ENCODE results near the gene STAT4. TPM values are rescaled to one million over a fixed set of nuclear protein-coding genes. Genes with fewer than 3 reads are reported as not detected.

The STAT4 gene
- total RNA-seq, 2 donors from 2014 or later, result 3.2 to 8.8 TPM

DNA sequence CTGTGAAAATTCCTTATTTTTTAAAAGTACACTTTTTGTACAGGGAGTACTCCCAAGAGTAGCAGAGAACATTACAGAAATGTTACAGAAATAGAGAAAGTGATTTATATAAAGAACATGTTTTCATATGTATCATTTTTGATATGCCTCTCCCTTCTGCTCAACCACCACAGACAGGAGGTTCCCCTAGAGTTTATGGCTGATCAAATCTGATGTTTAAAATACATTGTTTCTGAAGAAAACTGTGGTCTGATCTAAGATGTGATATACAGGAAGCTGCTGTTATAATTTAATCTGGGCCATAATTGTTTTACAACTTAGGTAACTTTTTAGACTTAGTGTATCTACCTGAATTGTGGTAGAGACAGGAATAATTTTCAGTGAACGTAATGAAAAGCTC, 37.0 kb downstream of the STAT4 start:
- Histone ChIP-seq H3K4me1 (ENCODE audit: control insufficient read depth, insufficient read depth, low read length) (no peaks in the 10 kb centered on the region), H3K4me3 (ENCODE audit: low read length) (no peak overlapping the region), H3K27ac (ENCODE audit: low read depth, low read length) (no peak overlapping the region), H3K36me3 (ENCODE audit: control insufficient read depth, insufficient read depth, low read length) (no peaks in the 10 kb centered on the region), H3K9ac (ENCODE audit: extremely low read depth, low read length, poor library complexity, severe bottlenecking) (no peak overlapping the region), H3K27me3 (ENCODE audit: control insufficient read depth, insufficient read depth, low read length, poor library complexity, severe bottlenecking) (no peaks in the 10 kb centered on the region), H3K9me3 (ENCODE audit: control insufficient read depth, low read length) (no peaks in the 10 kb centered on the region)
- no peaks in the 10 kb centered on the region for H3K36me3 Mint-ChIP-seq (ENCODE audit: low read depth)
- WGBS, 2 experiments (ENCODE audit: insufficient coverage in 1 of 2, insufficient read length in 1 of 2), result 100% methylated on average over 1 of the region's 1 CpG; no CpG with 5 or more reads in 1 of the 2 experiments
- no peaks in the 10 kb centered on the region for H3K27me3 Mint-ChIP-seq (ENCODE audit: insufficient read depth)
- peaks cover 3% of the 10 kb centered on the region for H3K4me1 Mint-ChIP-seq
- DNase-seq, result no peak
- TF ChIP-seq, protein P1, sequence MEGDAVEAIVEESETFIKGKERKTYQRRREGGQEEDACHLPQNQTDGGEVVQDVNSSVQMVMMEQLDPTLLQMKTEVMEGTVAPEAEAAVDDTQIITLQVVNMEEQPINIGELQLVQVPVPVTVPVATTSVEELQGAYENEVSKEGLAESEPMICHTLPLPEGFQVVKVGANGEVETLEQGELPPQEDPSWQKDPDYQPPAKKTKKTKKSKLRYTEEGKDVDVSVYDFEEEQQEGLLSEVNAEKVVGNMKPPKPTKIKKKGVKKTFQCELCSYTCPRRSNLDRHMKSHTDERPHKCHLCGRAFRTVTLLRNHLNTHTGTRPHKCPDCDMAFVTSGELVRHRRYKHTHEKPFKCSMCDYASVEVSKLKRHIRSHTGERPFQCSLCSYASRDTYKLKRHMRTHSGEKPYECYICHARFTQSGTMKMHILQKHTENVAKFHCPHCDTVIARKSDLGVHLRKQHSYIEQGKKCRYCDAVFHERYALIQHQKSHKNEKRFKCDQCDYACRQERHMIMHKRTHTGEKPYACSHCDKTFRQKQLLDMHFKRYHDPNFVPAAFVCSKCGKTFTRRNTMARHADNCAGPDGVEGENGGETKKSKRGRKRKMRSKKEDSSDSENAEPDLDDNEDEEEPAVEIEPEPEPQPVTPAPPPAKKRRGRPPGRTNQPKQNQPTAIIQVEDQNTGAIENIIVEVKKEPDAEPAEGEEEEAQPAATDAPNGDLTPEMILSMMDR (conservative IDR thresholded peaks at IDR 0.05), result no peak
- H3K9me3 Mint-ChIP-seq, result no peaks in the 10 kb centered on the region
- no peak overlapping the region for H3K27ac Mint-ChIP-seq
- no peak overlapping the region for H3K4me3 Mint-ChIP-seq

DNA sequence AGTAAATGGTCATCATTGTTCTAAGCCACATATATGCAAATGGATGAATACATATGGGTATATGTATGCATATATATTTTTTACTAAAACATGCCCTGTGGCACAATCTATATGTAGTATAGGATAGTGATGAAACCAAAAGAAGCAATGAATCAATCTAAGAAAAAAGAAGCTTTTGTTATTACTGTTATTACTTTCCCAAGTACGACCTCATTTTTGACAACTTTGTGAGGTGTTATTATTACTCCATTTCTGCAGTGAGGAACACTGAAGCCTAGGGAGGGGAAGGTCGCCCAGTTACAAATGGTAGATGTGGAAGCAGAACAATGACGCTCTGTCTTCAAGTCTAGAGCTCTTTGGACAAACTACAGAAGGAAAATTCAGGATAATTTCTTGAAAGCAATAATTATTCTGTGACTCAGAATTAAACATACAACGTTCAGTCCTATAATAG, 38.3 kb downstream of the STAT4 start:
- Mint-ChIP-seq H3K36me3 (ENCODE audit: low read depth) (no peaks in the 10 kb centered on the region), H3K27ac (no peak overlapping the region), H3K9me3 (no peaks in the 10 kb centered on the region), H3K4me1 (peaks cover 3% of the 10 kb centered on the region), H3K4me3 (no peak overlapping the region), H3K27me3 (ENCODE audit: insufficient read depth) (no peaks in the 10 kb centered on the region)
- Histone ChIP-seq H3K27me3 (ENCODE audit: control insufficient read depth, insufficient read depth, low read length, poor library complexity, severe bottlenecking) (no peaks in the 10 kb centered on the region), H3K4me1 (ENCODE audit: control insufficient read depth, insufficient read depth, low read length) (no peaks in the 10 kb centered on the region), H3K4me3 (ENCODE audit: low read length) (no peak overlapping the region), H3K27ac (ENCODE audit: low read depth, low read length) (no peak overlapping the region), H3K36me3 (ENCODE audit: control insufficient read depth, insufficient read depth, low read length) (no peaks in the 10 kb centered on the region), H3K9ac (ENCODE audit: extremely low read depth, low read length, poor library complexity, severe bottlenecking) (no peak overlapping the region), H3K9me3 (ENCODE audit: control insufficient read depth, low read length) (no peaks in the 10 kb centered on the region)
- WGBS, 2 experiments (ENCODE audit: insufficient coverage in 1 of 2, insufficient read length in 1 of 2), result 63 to 95% methylated on average over 2 to 4 of the region's 4 CpGs
- DNase-seq, result no peak
- TF ChIP-seq, protein P1 (conservative IDR thresholded peaks at IDR 0.05), result no peak

DNA sequence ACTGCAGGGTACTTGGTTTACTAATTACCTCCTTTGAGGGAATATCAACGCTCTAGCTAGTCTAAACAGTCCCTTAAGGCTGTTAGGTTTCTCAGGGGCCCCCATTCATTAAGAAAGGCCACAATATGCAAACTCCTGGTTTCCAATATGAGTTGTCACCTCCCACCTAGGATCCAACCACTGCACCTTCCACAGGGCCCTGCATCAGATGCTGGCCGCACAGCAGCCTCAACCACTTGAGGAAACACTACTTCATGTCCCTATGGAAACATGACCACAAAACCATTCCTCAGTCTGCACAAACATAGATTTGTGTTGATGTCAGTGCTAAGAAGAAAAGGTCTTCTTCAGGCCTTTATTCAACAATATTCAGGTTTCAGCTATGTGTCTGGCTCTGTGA, 40.9 kb downstream of the STAT4 start:
- Histone ChIP-seq H3K9ac (ENCODE audit: extremely low read depth, low read length, poor library complexity, severe bottlenecking) (no peak overlapping the region), H3K4me3 (ENCODE audit: low read length) (no peak overlapping the region), H3K4me1 (ENCODE audit: control insufficient read depth, insufficient read depth, low read length) (no peaks in the 10 kb centered on the region), H3K27ac (ENCODE audit: low read depth, low read length) (no peak overlapping the region), H3K36me3 (ENCODE audit: control insufficient read depth, insufficient read depth, low read length) (no peaks in the 10 kb centered on the region), H3K27me3 (ENCODE audit: control insufficient read depth, insufficient read depth, low read length, poor library complexity, severe bottlenecking) (no peaks in the 10 kb centered on the region), H3K9me3 (ENCODE audit: control insufficient read depth, low read length) (no peaks in the 10 kb centered on the region)
- Mint-ChIP-seq H3K27me3 (ENCODE audit: insufficient read depth) (no peaks in the 10 kb centered on the region), H3K4me3 (no peak overlapping the region), H3K36me3 (ENCODE audit: low read depth) (no peaks in the 10 kb centered on the region), H3K27ac (no peak overlapping the region), H3K9me3 (no peaks in the 10 kb centered on the region), H3K4me1 (peaks cover 3% of the 10 kb centered on the region)
- TF ChIP-seq, protein P1 (conservative IDR thresholded peaks at IDR 0.05), result no peak
- WGBS, 2 experiments (ENCODE audit: insufficient coverage in 1 of 2, insufficient read length in 1 of 2), result 95 to 100% methylated on average over 1 to 2 of the region's 2 CpGs
- no peak for DNase-seq
